HEK293 (cell line): ENCODE data around the gene CFAP70.
"Not testable (repeated sequence)": the region's sequence is repeated elsewhere in the genome, so short reads cannot be mapped to it uniquely, and the experiment has no call there.

ENCODE experiments used
- TCF7L2 ChIP-seq: IDR thresholded peaks from 2 replicates; pipeline ENCODE4 v1.6.1; 2011; ENCODE audit warnings: low read depth, mild to moderate bottlenecking, inconsistent platforms, low read length, moderate library complexity, borderline replicate concordance
- YY2 ChIP-seq: fragments of 450-650 bp; formaldehyde crosslinking; IDR thresholded peaks from 2 replicates; pipeline ENCODE4 v1.5.1; 2016; ENCODE audit warnings: missing biosample characterization, missing genetic modification characterization
- ZBTB21 ChIP-seq: fragments of 450-650 bp; formaldehyde crosslinking; IDR thresholded peaks from 2 replicates; pipeline ENCODE4 v1.5.1; 2017; ENCODE audit warnings: missing biosample characterization, missing genetic modification characterization
- ZNF202 ChIP-seq: fragments of 450-650 bp; formaldehyde crosslinking; IDR thresholded peaks from 2 replicates; pipeline ENCODE4 v1.5.1; 2016; ENCODE audit warnings: missing biosample characterization, missing genetic modification characterization, borderline replicate concordance
- ZNF266 ChIP-seq: fragments of 450-650 bp; formaldehyde crosslinking; IDR thresholded peaks from 2 replicates; pipeline ENCODE4 v1.5.1; 2016; ENCODE audit warnings: missing biosample characterization, missing genetic modification characterization, low read depth
- ZNF324 ChIP-seq: fragments of 450-650 bp; formaldehyde crosslinking; IDR thresholded peaks from 2 replicates; pipeline ENCODE4 v1.5.1; 2016; ENCODE audit warnings: missing biosample characterization, missing genetic modification characterization
- ZNF558 ChIP-seq: fragments of 450-650 bp; formaldehyde crosslinking; IDR thresholded peaks from 2 replicates; pipeline ENCODE4 v1.5.1; 2016; ENCODE audit warnings: missing biosample characterization, missing genetic modification characterization
- ZNF792 ChIP-seq: fragments of 450-650 bp; formaldehyde crosslinking; IDR thresholded peaks from 2 replicates; pipeline ENCODE4 v1.5.1; 2016; ENCODE audit warnings: missing biosample characterization, missing genetic modification characterization
- ZNF837 ChIP-seq: fragments of 450-650 bp; formaldehyde crosslinking; IDR thresholded peaks from 2 replicates; pipeline ENCODE4 v1.5.1; 2016; ENCODE audit warnings: missing biosample characterization, missing genetic modification characterization
- TF ChIP-seq, protein P1 (sequence below): fragments of 450-650 bp; formaldehyde crosslinking; IDR thresholded peaks from 2 replicates; pipeline ENCODE4 v1.5.1; 2016; ENCODE audit warnings: missing biosample characterization, missing genetic modification characterization
- TF ChIP-seq, protein P2 (sequence below): fragments of 450-650 bp; formaldehyde crosslinking; IDR thresholded peaks from 2 replicates; pipeline ENCODE4 v1.5.1; 2016; ENCODE audit warnings: missing biosample characterization, missing genetic modification characterization
- TF ChIP-seq, protein P3 (sequence below): fragments of 450-650 bp; formaldehyde crosslinking; IDR thresholded peaks from 2 replicates; pipeline ENCODE4 v1.5.1; 2016; ENCODE audit warnings: missing biosample characterization, missing genetic modification characterization

DNA sequence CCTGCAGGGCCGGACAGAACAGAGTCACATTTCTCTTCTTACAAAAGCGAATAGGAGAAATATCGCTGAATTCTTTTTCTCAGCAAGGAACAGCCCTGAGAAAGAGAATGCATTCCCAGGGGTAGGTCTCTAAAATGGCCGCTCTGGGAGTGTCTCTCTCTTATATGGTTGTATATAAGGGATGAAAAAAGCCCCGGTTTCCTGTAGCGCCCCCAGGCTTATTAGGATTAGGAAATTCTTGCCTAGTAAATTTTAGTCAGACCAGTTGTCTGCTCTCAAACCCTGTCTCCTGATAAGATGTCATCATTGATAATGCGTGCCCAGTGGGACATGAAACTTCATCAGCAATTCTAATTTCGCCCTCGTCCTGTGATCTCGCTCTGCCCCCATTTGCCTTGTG is 100.1 kb downstream of the CFAP70 start:
- not testable (repeated sequence) for TF ChIP-seq ZNF202 (tag by site-specific recombination); ZNF324; ZNF558 (tag by site-specific recombination); YY2 (tag by site-specific recombination); ZNF792 (tag by site-specific recombination); ZBTB21 (tag by site-specific recombination); ZNF266 (tag by site-specific recombination); ZNF837 (tag by site-specific recombination); TCF7L2
- TF ChIP-seq, protein P1, sequence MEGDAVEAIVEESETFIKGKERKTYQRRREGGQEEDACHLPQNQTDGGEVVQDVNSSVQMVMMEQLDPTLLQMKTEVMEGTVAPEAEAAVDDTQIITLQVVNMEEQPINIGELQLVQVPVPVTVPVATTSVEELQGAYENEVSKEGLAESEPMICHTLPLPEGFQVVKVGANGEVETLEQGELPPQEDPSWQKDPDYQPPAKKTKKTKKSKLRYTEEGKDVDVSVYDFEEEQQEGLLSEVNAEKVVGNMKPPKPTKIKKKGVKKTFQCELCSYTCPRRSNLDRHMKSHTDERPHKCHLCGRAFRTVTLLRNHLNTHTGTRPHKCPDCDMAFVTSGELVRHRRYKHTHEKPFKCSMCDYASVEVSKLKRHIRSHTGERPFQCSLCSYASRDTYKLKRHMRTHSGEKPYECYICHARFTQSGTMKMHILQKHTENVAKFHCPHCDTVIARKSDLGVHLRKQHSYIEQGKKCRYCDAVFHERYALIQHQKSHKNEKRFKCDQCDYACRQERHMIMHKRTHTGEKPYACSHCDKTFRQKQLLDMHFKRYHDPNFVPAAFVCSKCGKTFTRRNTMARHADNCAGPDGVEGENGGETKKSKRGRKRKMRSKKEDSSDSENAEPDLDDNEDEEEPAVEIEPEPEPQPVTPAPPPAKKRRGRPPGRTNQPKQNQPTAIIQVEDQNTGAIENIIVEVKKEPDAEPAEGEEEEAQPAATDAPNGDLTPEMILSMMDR (tag by site-specific recombination) = not testable (repeated sequence)
- TF ChIP-seq, protein P2, sequence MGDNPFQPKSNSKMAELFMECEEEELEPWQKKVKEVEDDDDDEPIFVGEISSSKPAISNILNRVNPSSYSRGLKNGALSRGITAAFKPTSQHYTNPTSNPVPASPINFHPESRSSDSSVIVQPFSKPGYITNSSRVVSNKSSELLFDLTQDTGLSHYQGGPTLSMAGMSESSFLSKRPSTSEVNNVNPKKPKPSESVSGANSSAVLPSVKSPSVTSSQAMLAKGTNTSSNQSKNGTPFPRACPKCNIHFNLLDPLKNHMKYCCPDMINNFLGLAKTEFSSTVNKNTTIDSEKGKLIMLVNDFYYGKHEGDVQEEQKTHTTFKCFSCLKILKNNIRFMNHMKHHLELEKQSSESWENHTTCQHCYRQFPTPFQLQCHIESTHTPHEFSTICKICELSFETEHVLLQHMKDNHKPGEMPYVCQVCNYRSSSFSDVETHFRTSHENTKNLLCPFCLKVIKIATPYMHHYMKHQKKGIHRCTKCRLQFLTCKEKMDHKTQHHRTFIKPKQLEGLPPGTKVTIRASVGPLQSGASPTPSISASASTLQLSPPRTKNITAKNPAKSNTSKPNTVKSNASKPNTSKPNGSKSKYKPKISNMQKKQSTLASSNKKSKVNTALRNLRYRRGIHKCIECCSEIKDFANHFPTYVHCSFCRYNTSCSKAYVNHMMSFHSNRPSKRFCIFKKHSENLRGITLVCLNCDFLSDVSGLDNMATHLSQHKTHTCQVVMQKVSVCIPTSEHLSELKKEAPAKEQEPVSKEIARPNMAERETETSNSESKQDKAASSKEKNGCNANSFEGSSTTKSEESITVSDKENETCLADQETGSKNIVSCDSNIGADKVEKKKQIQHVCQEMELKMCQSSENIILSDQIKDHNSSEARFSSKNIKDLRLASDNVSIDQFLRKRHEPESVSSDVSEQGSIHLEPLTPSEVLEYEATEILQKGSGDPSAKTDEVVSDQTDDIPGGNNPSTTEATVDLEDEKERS (tag by site-specific recombination) = not testable (repeated sequence)
- TF ChIP-seq, protein P3, sequence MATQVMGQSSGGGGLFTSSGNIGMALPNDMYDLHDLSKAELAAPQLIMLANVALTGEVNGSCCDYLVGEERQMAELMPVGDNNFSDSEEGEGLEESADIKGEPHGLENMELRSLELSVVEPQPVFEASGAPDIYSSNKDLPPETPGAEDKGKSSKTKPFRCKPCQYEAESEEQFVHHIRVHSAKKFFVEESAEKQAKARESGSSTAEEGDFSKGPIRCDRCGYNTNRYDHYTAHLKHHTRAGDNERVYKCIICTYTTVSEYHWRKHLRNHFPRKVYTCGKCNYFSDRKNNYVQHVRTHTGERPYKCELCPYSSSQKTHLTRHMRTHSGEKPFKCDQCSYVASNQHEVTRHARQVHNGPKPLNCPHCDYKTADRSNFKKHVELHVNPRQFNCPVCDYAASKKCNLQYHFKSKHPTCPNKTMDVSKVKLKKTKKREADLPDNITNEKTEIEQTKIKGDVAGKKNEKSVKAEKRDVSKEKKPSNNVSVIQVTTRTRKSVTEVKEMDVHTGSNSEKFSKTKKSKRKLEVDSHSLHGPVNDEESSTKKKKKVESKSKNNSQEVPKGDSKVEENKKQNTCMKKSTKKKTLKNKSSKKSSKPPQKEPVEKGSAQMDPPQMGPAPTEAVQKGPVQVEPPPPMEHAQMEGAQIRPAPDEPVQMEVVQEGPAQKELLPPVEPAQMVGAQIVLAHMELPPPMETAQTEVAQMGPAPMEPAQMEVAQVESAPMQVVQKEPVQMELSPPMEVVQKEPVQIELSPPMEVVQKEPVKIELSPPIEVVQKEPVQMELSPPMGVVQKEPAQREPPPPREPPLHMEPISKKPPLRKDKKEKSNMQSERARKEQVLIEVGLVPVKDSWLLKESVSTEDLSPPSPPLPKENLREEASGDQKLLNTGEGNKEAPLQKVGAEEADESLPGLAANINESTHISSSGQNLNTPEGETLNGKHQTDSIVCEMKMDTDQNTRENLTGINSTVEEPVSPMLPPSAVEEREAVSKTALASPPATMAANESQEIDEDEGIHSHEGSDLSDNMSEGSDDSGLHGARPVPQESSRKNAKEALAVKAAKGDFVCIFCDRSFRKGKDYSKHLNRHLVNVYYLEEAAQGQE = not testable (repeated sequence)
